Measurements from ENCODE around the gene CFAP54.
"Not testable (repeated sequence)": the region's sequence is repeated elsewhere in the genome, so short reads cannot be mapped to it uniquely, and the experiment has no call there.

Gene CFAP54

GRCh38 chr12:96516472-96517430 is 27.4 kb downstream of the CFAP54 start:
- DNase-seq, result peak; percentile 86
- peak; percentile 75 for ATAC-seq

- ATAC-seq, result no peak
- DNase-seq, result no peak
Measured at GRCh38 chr12:96520767-96521166, 31.4 kb downstream of the CFAP54 start.

- no peak for ATAC-seq
- no peak for DNase-seq
Measured at GRCh38 chr12:96521895-96522682, 32.7 kb downstream of the CFAP54 start.

GRCh38 chr12:96522690-96523089 is 33.3 kb downstream of the CFAP54 start:
- DNase-seq, result no peak
- ATAC-seq, result no peak

GRCh38 chr12:96526110-96526509 is 36.7 kb downstream of the CFAP54 start:
- no peak for DNase-seq
- no peak for ATAC-seq

GRCh38 chr12:96529912-96530311 is 40.5 kb downstream of the CFAP54 start:
- DNase-seq (no peak), ATAC-seq (no peak)

- DNase-seq, result no peak
- ATAC-seq, result no peak
Measured at GRCh38 chr12:96534339-96534738, 45.0 kb downstream of the CFAP54 start.

- no peak for DNase-seq
- ATAC-seq, result no peak
Measured at GRCh38 chr12:96548384-96548783, 59.0 kb downstream of the CFAP54 start.

- DNase-seq (no peak), ATAC-seq (no peak)
Measured at GRCh38 chr12:96549341-96549740, 60.0 kb downstream of the CFAP54 start.

GRCh38 chr12:96570579-96570978 is 81.2 kb downstream of the CFAP54 start:
- no peak for DNase-seq
- ATAC-seq, result peak; percentile 9

GRCh38 chr12:96571101-96571862 is 81.9 kb downstream of the CFAP54 start:
- ATAC-seq, result peak; percentile 90
- DNase-seq, result peak; percentile 9

- DNase-seq (no peak), ATAC-seq (peak; percentile 79)
Measured at GRCh38 chr12:96578526-96579125, 89.2 kb downstream of the CFAP54 start.

GRCh38 chr12:96585977-96586376 is 96.6 kb downstream of the CFAP54 start:
- ATAC-seq (no peak), DNase-seq (no peak)

GRCh38 chr12:96587691-96588090 is 98.3 kb downstream of the CFAP54 start:
- no peak for DNase-seq
- ATAC-seq, result no peak

GRCh38 chr12:96590970-96591369 is 101.6 kb downstream of the CFAP54 start:
- no peak for ATAC-seq
- DNase-seq, result no peak

- not testable (repeated sequence) for ATAC-seq, DNase-seq
Measured at GRCh38 chr12:96604374-96604773, 115.0 kb downstream of the CFAP54 start.

- ATAC-seq, result no peak
- DNase-seq, result no peak
Measured at GRCh38 chr12:96605684-96606083, 116.3 kb downstream of the CFAP54 start.

- no peak for DNase-seq
- ATAC-seq, result no peak
Measured at GRCh38 chr12:96606134-96606533, 116.8 kb downstream of the CFAP54 start.

GRCh38 chr12:96606644-96607043 is 117.3 kb downstream of the CFAP54 start:
- DNase-seq, result no peak
- ATAC-seq, result no peak

GRCh38 chr12:96617178-96617577 is 127.8 kb downstream of the CFAP54 start:
- DNase-seq (no peak), ATAC-seq (no peak)

GRCh38 chr12:96623155-96623554 is 133.8 kb downstream of the CFAP54 start:
- ATAC-seq, result no peak
- DNase-seq, result no peak

- no peak for DNase-seq
- no peak for ATAC-seq
Measured at GRCh38 chr12:96623656-96624217, 134.4 kb downstream of the CFAP54 start.
